ENCODE data around the gene WFDC2. TPM values are rescaled to one million over a fixed set of nuclear protein-coding genes. Genes with fewer than 3 reads are reported as not detected.
"Not testable (repeated sequence)": the region's sequence is repeated elsewhere in the genome, so short reads cannot be mapped to it uniquely, and the experiment has no call there.

Gene WFDC2
- total RNA-seq, 1 experiment from 2014 or later = not detected

- no peak for DNase-seq (ENCODE audit: low read depth)
These were observed 17.3 kb upstream of the WFDC2 start for GRCh38 chr20:45452238-45452637.

- no peak for DNase-seq (ENCODE audit: low read depth)
These were observed 16.5 kb upstream of the WFDC2 start for GRCh38 chr20:45452772-45453691.

- peak; percentile 47 for DNase-seq (ENCODE audit: low read depth)
These were observed 12.9 kb upstream of the WFDC2 start for GRCh38 chr20:45456632-45457031.

GRCh38 chr20:45459606-45460005 is 9.9 kb upstream of the WFDC2 start:
- no peak for DNase-seq (ENCODE audit: low read depth)

GRCh38 chr20:45461225-45461624 is 8.3 kb upstream of the WFDC2 start:
- DNase-seq (ENCODE audit: low read depth) = no peak

GRCh38 chr20:45462711-45463509 is 6.6 kb upstream of the WFDC2 start:
- DNase-seq (ENCODE audit: low read depth) = no peak

- no peak for DNase-seq (ENCODE audit: low read depth)
These were observed 5.8 kb upstream of the WFDC2 start for GRCh38 chr20:45463709-45464108.

GRCh38 chr20:45465491-45466266 is 3.9 kb upstream of the WFDC2 start:
- no peak for DNase-seq (ENCODE audit: low read depth)

GRCh38 chr20:45467172-45467571 is 2.4 kb upstream of the WFDC2 start:
- DNase-seq (ENCODE audit: low read depth) = no peak

GRCh38 chr20:45467861-45468260 is 1.7 kb upstream of the WFDC2 start:
- no peak for DNase-seq (ENCODE audit: low read depth)

- peak; percentile 26 for DNase-seq (ENCODE audit: low read depth)
These were observed 844 bp downstream of the WFDC2 start for GRCh38 chr20:45470262-45470931.

GRCh38 chr20:45470937-45471336 is 1.4 kb downstream of the WFDC2 start:
- DNase-seq (ENCODE audit: low read depth) = peak; percentile 14

- not testable (repeated sequence) for DNase-seq (ENCODE audit: low read depth)
These were observed 2.7 kb downstream of the WFDC2 start for GRCh38 chr20:45472286-45472685.

GRCh38 chr20:45477530-45478148 is 8.1 kb downstream of the WFDC2 start:
- DNase-seq (ENCODE audit: low read depth) = not testable (repeated sequence)

GRCh38 chr20:45479822-45480221 is 10.3 kb downstream of the WFDC2 start:
- no peak for DNase-seq (ENCODE audit: low read depth)

GRCh38 chr20:45484676-45485075 is 15.1 kb downstream of the WFDC2 start:
- DNase-seq (ENCODE audit: low read depth) = no peak

GRCh38 chr20:45485388-45485787 is 15.8 kb downstream of the WFDC2 start:
- no peak for DNase-seq (ENCODE audit: low read depth)

- DNase-seq (ENCODE audit: low read depth) = no peak
These were observed 17.7 kb downstream of the WFDC2 start for GRCh38 chr20:45487231-45487635.

GRCh38 chr20:45489083-45489531 is 19.6 kb downstream of the WFDC2 start:
- DNase-seq (ENCODE audit: low read depth) = peak; percentile 92

GRCh38 chr20:45495501-45495941 is 26.0 kb downstream of the WFDC2 start:
- DNase-seq (ENCODE audit: low read depth) = no peak

- no peak for DNase-seq (ENCODE audit: low read depth)
These were observed 26.6 kb downstream of the WFDC2 start for GRCh38 chr20:45496166-45496565.

Measured in M059J (cell line).